ENCODE data around the gene HOXB3.

- TF ChIP-seq EZH2 (IDR thresholded peaks at IDR 0.05) (no peak), POLR2AphosphoS5 (IDR thresholded peaks at IDR 0.05; ENCODE audit: borderline replicate concordance, low read depth, low read length) (no peak), FOXP2 (optimal IDR thresholded peaks at IDR 0.05; ENCODE audit: control extremely low read depth, extremely low read length, insufficient read depth) (no peak)
These were observed 36.4 kb upstream of the HOXB3 start, which contains the start of gene HOXB9 for GRCh38 chr17:48626245-48627117.

Data from SK-N-MC (cell line).